Stomach (tissue), 9 donors: ENCODE data around the gene SPAG17. TPM values are rescaled to one million over a fixed set of nuclear protein-coding genes. Genes with fewer than 3 reads are reported as not detected.

Source experiments
- DNase-seq, 2 donors: peaks; one replicate each; pipeline versions ENCODE4 v3.0.0 to v3.0.0-alpha.2; 2013 to 2019
- H3K27ac ChIP-seq, 5 donors: fragments of 200-600 bp in 4 of 5; sonication (generic) in 4 of 5; one replicate each; pipeline ENCODE4 v1.5.1; 2013 to 2019; ENCODE audit warnings: mild to moderate bottlenecking in 1 of 5, moderate library complexity in 1 of 5
- H3K27me3 ChIP-seq, 3 donors: fragments of 200-600 bp; sonication (generic); one replicate each; pipeline ENCODE4 v1.5.1; 2017 to 2019; ENCODE audit warnings: mixed run types in 1 of 3
- H3K36me3 ChIP-seq, 4 donors: fragments of 200-600 bp; sonication (generic); 1 replicate in 3 of 4; 2 replicates in 1 of 4; pipeline ENCODE4 v1.5.1; 2016 to 2019
- H3K4me1 ChIP-seq, 4 donors: fragments of 200-600 bp; sonication (generic); one replicate each; pipeline ENCODE4 v1.5.1; 2016 to 2019
- H3K4me3 ChIP-seq, 4 donors: fragments of 200-600 bp; sonication (generic) in 3 of 4; one replicate each; pipeline ENCODE4 v1.5.1; 2016 to 2019; ENCODE audit warnings: mild to moderate bottlenecking in 1 of 4
- H3K9me3 ChIP-seq, 4 donors: fragments of 200-600 bp; sonication (generic); one replicate each; pipeline ENCODE4 v1.5.1; 2016 to 2019
- EP300 ChIP-seq: sonication (generic); formaldehyde crosslinking; IDR thresholded peaks from one replicate; pipeline ENCODE4 v1.6.1; 2017; ENCODE audit warnings: antibody characterized with exemption
- POLR2A ChIP-seq, 4 donors: fragments of 450-650 bp; IDR thresholded peaks; one replicate each; pipeline ENCODE4 v1.6.1; 2016; ENCODE audit warnings: antibody characterized with exemption in 4 of 4, control low read depth in 2 of 4, mild to moderate bottlenecking in 1 of 4, moderate library complexity in 1 of 4
- POLR2AphosphoS5 ChIP-seq, 3 donors: sonication (generic); formaldehyde crosslinking; IDR thresholded peaks; one replicate each; pipeline ENCODE4 v1.6.1; 2016; ENCODE audit warnings: antibody characterized with exemption in 3 of 3
- WGBS, 5 donors: extraction: QIAGEN DNeasy Blood & Tissue Kit in 3 of 5; methylation state at CpG; one replicate each; pipeline versions ENCODE4 v1.1.5 to v1.1.7; 2013 to 2018; 5-methylcytosine and 5-hydroxymethylcytosine counted together
- intact Hi-C: fragments of 100-400 bp; cut with DNase I; formaldehyde crosslinking; loops from one replicate; pipeline ENCODE4 v1.15.1; 2023; ENCODE audit warnings: low total_unique reads
- polyA plus RNA-seq, 3 donors: library from polyadenylated mRNA; stranded (reverse); fragments of 200-250 nt; gene quantifications; one replicate each; pipeline ENCODE4 v1.2.3, GENCODE V29; 2013
- total RNA-seq, 5 donors: library from RNA; depleted of rRNA; stranded (reverse); fragments of >200 nt; gene quantifications; one replicate each; pipeline versions ENCODE4 v1.1.0 to v1.2.3, GENCODE V29; 2014 to 2016
- TF ChIP-seq, protein P1 (sequence below), 7 experiments: fragments of 450-650 bp in 4 of 7; fragments of 200-600 bp in 3 of 7; sonication (generic) in 3 of 7; IDR thresholded peaks; one replicate each; pipeline ENCODE4 v1.5.1; 2016 to 2019; ENCODE audit warnings: antibody characterized with exemption in 7 of 7, control low read depth in 2 of 7, mild to moderate bottlenecking in 1 of 7
- donor health status: healthy with polysubstance abuse.
- donor health status: Bipolar disorder and iron deficiency.
- donor health status: healthy.

The SPAG17 gene
- total and polyA plus RNA-seq, 8 donors = under 0.01 to 8.9 (median 5.0) TPM; not detected in 5

DNA sequence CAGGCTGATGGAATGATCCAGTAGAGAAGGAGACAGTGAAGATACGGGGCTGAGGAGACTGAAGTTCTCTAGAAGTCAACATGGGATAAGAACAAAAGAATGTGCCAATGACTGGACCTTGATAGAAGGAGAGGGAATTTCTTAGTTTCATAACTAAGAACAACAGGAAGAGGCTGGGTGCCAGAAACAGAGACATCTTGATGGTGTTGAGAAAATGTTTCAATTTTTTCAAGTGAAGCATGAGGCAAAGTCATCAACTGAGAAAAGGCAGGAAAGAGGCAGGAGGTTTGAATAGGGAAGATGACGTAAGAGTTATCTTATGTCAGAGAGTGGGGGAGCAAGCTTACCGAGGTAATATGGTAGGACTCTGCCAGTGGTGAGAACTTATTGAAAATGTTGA lies 80.1 kb downstream of the SPAG17 start:
- WGBS, 5 donors = 88 to 90% (median 89%) methylated on average over 3 of the region's 3 CpGs
- intact Hi-C loops = no loop called here
- DNase-seq = no peak
- H3K4me1 ChIP-seq = peaks cover 7 to 16% (median 8%) of the 10 kb centered on the region in 4 donors
- H3K36me3 ChIP-seq = no peaks in the 10 kb centered on the region
- H3K27me3 ChIP-seq = no peaks in the 10 kb centered on the region
- no peak for TF ChIP-seq EP300
- no peak for TF ChIP-seq POLR2AphosphoS5 (IDR thresholded peaks at IDR 0.05)
- TF ChIP-seq, protein P1, sequence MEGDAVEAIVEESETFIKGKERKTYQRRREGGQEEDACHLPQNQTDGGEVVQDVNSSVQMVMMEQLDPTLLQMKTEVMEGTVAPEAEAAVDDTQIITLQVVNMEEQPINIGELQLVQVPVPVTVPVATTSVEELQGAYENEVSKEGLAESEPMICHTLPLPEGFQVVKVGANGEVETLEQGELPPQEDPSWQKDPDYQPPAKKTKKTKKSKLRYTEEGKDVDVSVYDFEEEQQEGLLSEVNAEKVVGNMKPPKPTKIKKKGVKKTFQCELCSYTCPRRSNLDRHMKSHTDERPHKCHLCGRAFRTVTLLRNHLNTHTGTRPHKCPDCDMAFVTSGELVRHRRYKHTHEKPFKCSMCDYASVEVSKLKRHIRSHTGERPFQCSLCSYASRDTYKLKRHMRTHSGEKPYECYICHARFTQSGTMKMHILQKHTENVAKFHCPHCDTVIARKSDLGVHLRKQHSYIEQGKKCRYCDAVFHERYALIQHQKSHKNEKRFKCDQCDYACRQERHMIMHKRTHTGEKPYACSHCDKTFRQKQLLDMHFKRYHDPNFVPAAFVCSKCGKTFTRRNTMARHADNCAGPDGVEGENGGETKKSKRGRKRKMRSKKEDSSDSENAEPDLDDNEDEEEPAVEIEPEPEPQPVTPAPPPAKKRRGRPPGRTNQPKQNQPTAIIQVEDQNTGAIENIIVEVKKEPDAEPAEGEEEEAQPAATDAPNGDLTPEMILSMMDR (IDR thresholded peaks at IDR 0.05) = no peak
- TF ChIP-seq POLR2A (IDR thresholded peaks at IDR 0.05) = no peak
- H3K27ac ChIP-seq = no peak overlapping the region
- H3K4me3 ChIP-seq = no peak overlapping the region
- H3K9me3 ChIP-seq = no peaks in the 10 kb centered on the region

DNA sequence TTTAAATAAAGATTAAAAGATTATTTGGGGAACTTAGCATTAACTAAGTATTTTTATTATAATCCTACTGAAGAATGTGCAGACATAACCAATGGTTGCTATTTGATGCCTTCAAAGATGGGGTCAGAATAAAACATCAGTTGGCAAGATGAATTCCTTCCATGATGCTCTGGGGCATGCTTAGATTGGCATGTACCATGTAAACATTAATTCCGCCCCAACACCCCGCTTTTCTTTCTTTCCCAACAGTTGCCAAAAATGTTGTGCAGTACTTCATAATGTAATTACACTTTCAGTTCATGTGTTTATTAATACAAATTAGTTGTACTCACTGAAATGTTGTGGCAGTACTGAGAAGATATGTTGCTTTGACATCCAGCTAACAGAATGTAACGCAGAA lies 82.6 kb downstream of the SPAG17 start:
- TF ChIP-seq EP300 = no peak
- no peak for TF ChIP-seq POLR2AphosphoS5 (IDR thresholded peaks at IDR 0.05)
- TF ChIP-seq POLR2A (IDR thresholded peaks at IDR 0.05) = no peak
- H3K27ac ChIP-seq = no peak overlapping the region
- WGBS, 5 donors = 77 to 89% (median 86%) methylated on average over 3 of the region's 3 CpGs
- H3K4me3 ChIP-seq = no peak overlapping the region
- no peak for DNase-seq
- H3K9me3 ChIP-seq = no peaks in the 10 kb centered on the region
- H3K4me1 ChIP-seq = peaks cover 7 to 30% (median 12%) of the 10 kb centered on the region in 4 donors
- intact Hi-C loops = no loop called here
- H3K36me3 ChIP-seq = no peaks in the 10 kb centered on the region
- no peaks in the 10 kb centered on the region for H3K27me3 ChIP-seq

DNA sequence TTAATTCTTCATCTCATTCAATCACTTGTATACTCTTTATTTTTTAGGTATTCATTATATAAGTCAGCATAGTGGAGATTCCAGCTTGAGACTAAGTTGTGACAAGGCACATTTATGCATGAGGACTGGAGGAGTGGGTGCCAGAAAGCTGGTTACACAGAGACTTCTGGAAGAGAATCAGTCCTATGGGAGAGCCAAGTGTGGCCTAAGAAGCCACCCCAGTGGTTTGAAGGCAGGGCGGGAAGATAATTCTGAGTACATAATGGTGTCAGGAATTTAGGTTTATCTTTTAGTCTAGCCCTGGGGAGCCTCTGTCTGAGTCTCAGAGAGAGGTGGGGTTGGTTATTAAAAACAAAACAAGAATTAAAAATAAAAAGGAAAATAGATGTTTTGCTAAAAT lies 83.0 kb downstream of the SPAG17 start:
- peaks cover 7 to 33% (median 13%) of the 10 kb centered on the region in 4 donors for H3K4me1 ChIP-seq
- TF ChIP-seq EP300 (no peak), POLR2A (IDR thresholded peaks at IDR 0.05) (no peak), POLR2AphosphoS5 (IDR thresholded peaks at IDR 0.05) (no peak)
- TF ChIP-seq, protein P1 (IDR thresholded peaks at IDR 0.05) = no peak
- no peak overlapping the region for H3K27ac ChIP-seq
- no peaks in the 10 kb centered on the region for H3K27me3 ChIP-seq
- WGBS, 5 donors = 76 to 96% (median 86%) methylated on average over 1 of the region's 1 CpG
- H3K9me3 ChIP-seq = no peaks in the 10 kb centered on the region
- H3K4me3 ChIP-seq = no peak overlapping the region
- H3K36me3 ChIP-seq = no peaks in the 10 kb centered on the region
- intact Hi-C loops = no loop called here
- no peak for DNase-seq

DNA sequence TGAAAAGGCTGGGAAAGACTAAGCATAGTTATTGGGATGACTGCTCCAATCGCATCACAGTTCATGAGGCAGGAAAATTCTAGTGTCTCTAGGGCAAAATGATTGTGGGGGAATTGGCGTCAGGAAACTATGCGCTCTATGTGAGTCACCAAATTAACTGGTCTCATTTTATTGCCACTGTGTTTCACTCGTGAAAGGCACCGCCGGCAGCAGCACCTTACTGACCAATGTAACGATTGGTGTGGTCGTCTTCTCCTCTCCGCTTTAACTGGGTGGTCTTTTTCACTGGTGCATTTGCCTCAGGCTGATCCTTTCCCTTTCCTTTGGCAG lies 83.5 kb downstream of the SPAG17 start:
- H3K4me3 ChIP-seq = no peak overlapping the region
- H3K9me3 ChIP-seq = no peaks in the 10 kb centered on the region
- H3K27ac ChIP-seq = peak overlapping the region in 1 of 5 donors; percentile 22
- TF ChIP-seq, protein P1 (IDR thresholded peaks at IDR 0.05) = no peak
- no peak for TF ChIP-seq EP300
- no peaks in the 10 kb centered on the region for H3K36me3 ChIP-seq
- H3K27me3 ChIP-seq = no peaks in the 10 kb centered on the region
- H3K4me1 ChIP-seq = peaks cover 7 to 33% (median 13%) of the 10 kb centered on the region in 4 donors
- no peak for DNase-seq
- intact Hi-C loops = no loop called here
- WGBS, 5 donors = 84 to 91% (median 86%) methylated on average over 9 of the region's 9 CpGs

- H3K4me3 ChIP-seq = no peak overlapping the region
- H3K4me1 ChIP-seq = peaks cover 7 to 33% (median 13%) of the 10 kb centered on the region in 4 donors
- peak overlapping the region in 2 of 5 donors; percentile 22 to 48 for H3K27ac ChIP-seq
- no peaks in the 10 kb centered on the region for H3K27me3 ChIP-seq
- DNase-seq = peak; percentile 70 to 72
- H3K36me3 ChIP-seq = no peaks in the 10 kb centered on the region
- intact Hi-C loops = no loop called here
- TF ChIP-seq, protein P1 (IDR thresholded peaks at IDR 0.05) = no peak
- peak; percentile 29 to 85 (median 84) for TF ChIP-seq POLR2AphosphoS5 (IDR thresholded peaks at IDR 0.05)
- H3K9me3 ChIP-seq = no peaks in the 10 kb centered on the region
Observed at GRCh38 chr1:118100686-118101514, 84.1 kb downstream of the SPAG17 start.
